H1 (cell line): ENCODE data around the gene NAA10. TPM values are rescaled to one million over a fixed set of nuclear protein-coding genes. Genes with fewer than 3 reads are reported as not detected.

Source experiments
- CHD7 ChIP-seq: fragments of 300-600 bp; sonication (generic); IDR thresholded peaks from 2 replicates; pipeline ENCODE4 v1.7.1; 2012; ENCODE audit warnings: low read length, moderate library complexity, mild to moderate bottlenecking, inconsistent platforms; ENCODE audit not compliant: insufficient replicate concordance
- CTBP2 ChIP-seq: IDR thresholded peaks from 2 replicates; pipeline ENCODE4 v1.7.0; 2011; ENCODE audit warnings: borderline replicate concordance, mild to moderate bottlenecking, moderate library complexity, mixed read lengths, low read length; ENCODE audit not compliant: insufficient read depth, insufficient read length
- KDM5A ChIP-seq: fragments of 200-600 bp; IDR thresholded peaks from 2 replicates; pipeline ENCODE4 v1.7.1; 2012; ENCODE audit warnings: mild to moderate bottlenecking, low read length, inconsistent platforms, mixed read lengths
- POLR2A ChIP-seq, 2 experiments: IDR thresholded peaks; 1 replicate in 1 of 2; 2 replicates in 1 of 2; pipeline ENCODE4 v1.6.1; 2011; ENCODE audit warnings: low read depth in 2 of 2, low read length in 2 of 2, mild to moderate bottlenecking in 2 of 2; ENCODE audit errors: control extremely low read depth in 1 of 2
- POU5F1 ChIP-seq: IDR thresholded peaks from 2 replicates; pipeline ENCODE4 v1.6.1; 2011; ENCODE audit warnings: low read depth, mild to moderate bottlenecking, low read length, moderate library complexity
- RAD21 ChIP-seq, 2 experiments: IDR thresholded peaks in 1 of 2; conservative IDR thresholded peaks in 1 of 2; 2 replicates each; pipeline ENCODE4 v1.6.1; 2011; ENCODE audit warnings: low read depth in 2 of 2, low read length in 2 of 2, improper control_type of control experiment in 1 of 2, inconsistent platforms in 1 of 2, mild to moderate bottlenecking in 1 of 2, moderate library complexity in 1 of 2
- SIN3A ChIP-seq, 2 experiments: IDR thresholded peaks in 1 of 2; conservative IDR thresholded peaks in 1 of 2; 2 replicates each; pipeline ENCODE4 v1.6.1; 2011 to 2012; ENCODE audit warnings: low read length in 2 of 2, improper control_type of control experiment in 1 of 2, low read depth in 1 of 2, mild to moderate bottlenecking in 1 of 2
- SIX5 ChIP-seq: IDR thresholded peaks from 2 replicates; pipeline ENCODE4 v1.6.1; 2011; ENCODE audit warnings: mild to moderate bottlenecking, low read depth, low read length
- ZNF274 ChIP-seq: IDR thresholded peaks from 2 replicates; pipeline ENCODE4 v1.7.0; 2012; ENCODE audit warnings: low read length, borderline replicate concordance; ENCODE audit errors: extremely low read depth
- polyA plus RNA-seq, 7 experiments: library from polyadenylated mRNA; depleted of rRNA in 3 of 7; stranded (reverse) in 5 of 7; unstranded in 2 of 7; fragments of >200 nt in 5 of 7; fragments of 200-250 nt in 2 of 7; gene quantifications; 1 replicate in 5 of 7; 2 replicates in 1 of 7; 4 replicates in 1 of 7; pipeline versions ENCODE4 v1.2.1 to v1.2.3, GENCODE V29; 2011 to 2013; ENCODE audit warnings: missing spikeins in 2 of 7, mixed read lengths in 2 of 7
- total RNA-seq: library from RNA; stranded (reverse); fragmentation: NEBNext Ultra II Directional; extraction: Animal tissue kit (Norgen Biotek cat#: 25700); gene quantifications from 2 replicates; pipeline ENCODE4 v1.2.1, GENCODE V29; 2021

NAA10 gene
- total and polyA plus RNA-seq, 2 of the 8 experiments (the other 6 are each of a cell fraction or from before 2014, with no cell fraction given) = 80.4 to 98.8 TPM

GRCh38 chrX:153921511-153922446 lies 13.1 kb downstream of the NAA10 start (continued):
- TF ChIP-seq CHD7 (no peak), SIX5 (no peak), POU5F1 (no peak), RAD21 (IDR thresholded peaks at IDR 0.05 in 1 of 2, conservative IDR thresholded peaks at IDR 0.05 in 1 of 2; ENCODE audit: low read depth in 2 of 2, low read length in 2 of 2) (no peak), ZNF274 (no peak), SIN3A (conservative IDR thresholded peaks at IDR 0.05 in 1 of 2, IDR thresholded peaks at IDR 0.05 in 1 of 2; ENCODE audit: low read depth in 1 of 2, low read length in 2 of 2) (no peak), POLR2A (IDR thresholded peaks at IDR 0.05; ENCODE audit: control extremely low read depth in 1 of 2, low read depth in 2 of 2, low read length in 2 of 2) (no peak), KDM5A (no peak), CTBP2 (no peak)
